Measurements from ENCODE around the gene SBK1. TPM values are rescaled to one million over a fixed set of nuclear protein-coding genes. Genes with fewer than 3 reads are reported as not detected.

The SBK1 gene
- total RNA-seq, 2 donors from 2014 or later: 0.28 to 0.58 TPM

DNA sequence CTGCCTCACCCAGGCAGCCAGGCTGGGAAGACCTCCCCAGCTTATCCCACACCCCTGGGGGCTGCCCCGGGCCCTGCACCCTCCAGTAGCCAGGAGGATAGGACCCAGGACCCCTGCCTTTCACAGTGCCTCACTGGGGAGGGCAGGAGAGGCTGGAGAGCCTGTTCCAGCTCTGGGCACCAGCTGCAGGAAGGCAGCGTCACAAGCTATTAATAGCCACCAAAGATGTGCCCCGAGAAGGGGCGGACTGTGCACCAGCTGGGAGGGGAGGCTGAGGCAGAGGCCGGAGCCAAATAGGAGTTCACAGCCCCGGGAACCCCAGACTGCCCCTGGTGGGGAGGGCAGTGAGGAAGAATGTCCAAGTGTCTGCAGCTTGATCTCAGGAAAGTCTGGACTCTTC, 8.8 kb downstream of the SBK1 start:
- no peak for DNase-seq
- intact Hi-C loops (cut with DNase I, micrococcal nuclease): no loop called here
- ATAC-seq: no peak

DNA sequence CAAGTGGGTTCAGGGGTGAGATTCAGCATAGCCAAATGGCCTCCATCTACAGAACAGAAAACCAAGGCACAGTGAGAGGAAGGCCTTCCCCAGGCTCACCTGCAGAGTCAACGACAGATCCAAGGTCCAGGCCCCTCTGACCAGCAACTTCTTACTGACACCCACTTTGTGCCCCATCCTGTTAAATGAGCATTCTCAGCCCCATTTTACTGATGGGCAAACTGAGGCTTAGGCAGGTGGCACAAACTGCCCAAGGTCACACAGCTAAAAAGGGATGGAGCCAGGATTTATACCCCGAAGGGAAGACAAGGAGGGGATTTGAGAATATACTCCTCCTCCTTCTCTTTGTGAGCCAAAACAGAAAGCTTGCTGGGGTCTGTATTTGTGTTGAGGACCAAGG, 9.3 kb downstream of the SBK1 start:
- DNase-seq (no peak), ATAC-seq (no peak)
- intact Hi-C loops (cut with DNase I, micrococcal nuclease): no loop called here

DNA sequence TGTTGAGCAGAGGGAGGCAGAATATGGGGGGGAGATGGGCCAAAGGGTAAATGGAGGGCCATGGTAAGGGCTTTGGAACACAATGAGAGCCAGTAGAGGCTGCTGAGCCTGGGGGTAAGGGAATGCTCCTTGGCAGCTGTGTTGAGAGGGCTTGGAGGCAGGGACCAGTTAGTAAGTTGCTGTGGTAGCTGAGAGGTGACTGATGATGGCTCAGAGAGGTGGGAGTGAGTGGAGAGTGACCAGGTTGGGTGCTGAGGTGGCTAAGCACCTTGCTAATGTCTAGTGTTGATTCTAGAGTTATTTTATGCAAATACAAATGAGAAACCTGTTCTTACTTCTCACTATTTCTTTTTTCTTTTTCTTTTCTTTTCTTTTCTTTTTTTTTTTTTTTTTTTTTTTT, 10.8 kb downstream of the SBK1 start:
- DNase-seq: no peak
- intact Hi-C loops (cut with DNase I, micrococcal nuclease): no loop called here
- ATAC-seq: no peak

GRCh38 chr16:28304214-28304613, 11.9 kb downstream of the SBK1 start:
- intact Hi-C loops (cut with DNase I, micrococcal nuclease): no loop called here
- ATAC-seq (no peak), DNase-seq (peak in 1 of 2 donors; percentile 42)

DNA sequence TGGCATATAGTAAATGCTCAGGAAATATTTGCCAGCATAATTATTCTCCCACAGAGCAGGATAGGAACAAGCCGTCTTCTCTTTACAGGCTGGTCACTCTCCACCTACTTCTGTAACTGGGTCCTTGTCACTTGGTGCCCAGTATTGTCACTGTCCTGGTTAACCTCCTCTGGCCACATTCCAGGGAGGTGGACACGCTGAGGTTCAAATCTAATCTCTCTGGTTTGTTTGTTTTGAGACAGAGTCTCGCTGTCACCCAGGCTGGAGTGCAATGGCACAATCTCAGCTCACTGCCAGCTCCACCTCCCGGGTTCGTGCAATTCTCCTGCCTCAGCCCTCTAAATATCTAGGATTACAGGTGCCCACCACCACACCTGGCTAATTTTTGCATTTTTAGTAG, 15.6 kb downstream of the SBK1 start:
- intact Hi-C loops (cut with DNase I, micrococcal nuclease): no loop called here
- no peak for ATAC-seq
- no peak for DNase-seq

DNA sequence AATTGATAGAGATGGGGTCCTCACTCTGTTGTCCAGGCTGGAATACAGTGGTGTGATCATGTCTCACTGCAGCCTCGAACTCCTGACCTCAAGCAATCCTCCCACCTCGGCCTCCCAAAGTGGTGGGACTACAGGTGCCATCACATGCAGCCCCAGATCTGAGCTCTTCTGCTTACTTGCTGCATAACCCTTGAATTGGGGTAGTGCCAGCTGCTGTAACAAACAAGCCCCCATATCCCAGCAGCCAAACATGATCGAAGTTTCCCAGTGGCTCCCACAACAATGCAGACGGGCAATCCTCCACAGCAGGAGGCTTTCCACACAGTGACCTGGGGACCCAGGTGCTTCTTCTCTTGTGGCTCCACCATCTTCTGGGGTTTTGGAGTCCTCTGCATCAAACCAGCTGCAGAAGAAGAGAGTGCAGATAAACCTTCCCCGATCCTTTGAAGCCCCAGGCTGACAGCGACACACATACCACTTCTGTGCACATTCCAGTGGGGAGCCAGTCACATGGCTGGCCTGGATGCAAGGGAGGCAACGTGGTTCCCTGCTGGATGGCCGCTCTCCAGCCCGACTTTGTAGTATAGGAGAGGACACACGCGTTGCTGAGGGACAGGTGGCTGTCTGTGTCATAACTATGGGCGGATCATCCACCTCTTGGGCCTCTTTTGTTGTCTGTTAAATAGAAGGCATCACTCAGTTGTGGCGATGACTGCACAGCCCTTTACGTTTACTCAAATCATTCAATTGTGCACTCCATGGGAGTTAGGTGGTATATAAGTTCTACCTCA, 16.7 kb downstream of the SBK1 start:
- ATAC-seq (no peak), DNase-seq (no peak)
- intact Hi-C loops (cut with DNase I, micrococcal nuclease): no loop called here

DNA sequence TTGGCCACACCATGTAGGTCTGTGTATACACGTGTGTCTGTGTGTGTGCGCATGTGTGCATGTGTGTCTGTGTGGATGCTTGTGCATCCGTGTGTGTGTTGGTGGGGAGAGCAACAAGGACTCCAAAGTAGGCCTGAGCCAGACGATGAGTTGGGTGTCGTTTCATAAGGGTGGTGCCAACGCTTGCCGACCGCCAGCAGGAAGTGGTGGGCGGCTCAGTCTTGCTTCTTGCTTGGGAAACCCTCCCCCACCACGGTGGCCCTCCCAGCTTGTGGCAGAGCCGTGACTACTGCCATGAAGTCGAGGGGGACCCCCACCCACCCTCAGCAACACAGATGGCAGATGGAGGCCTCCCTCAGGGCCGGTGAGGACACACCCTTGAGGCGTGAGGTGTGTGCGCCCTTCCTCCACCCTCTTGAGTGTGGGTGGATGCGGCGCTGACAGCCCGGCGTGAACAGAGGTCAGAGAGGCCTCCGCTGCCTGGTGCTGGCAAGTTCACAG, 17.5 kb downstream of the SBK1 start:
- peak in 1 of 2 donors; percentile 37 for DNase-seq

DNA sequence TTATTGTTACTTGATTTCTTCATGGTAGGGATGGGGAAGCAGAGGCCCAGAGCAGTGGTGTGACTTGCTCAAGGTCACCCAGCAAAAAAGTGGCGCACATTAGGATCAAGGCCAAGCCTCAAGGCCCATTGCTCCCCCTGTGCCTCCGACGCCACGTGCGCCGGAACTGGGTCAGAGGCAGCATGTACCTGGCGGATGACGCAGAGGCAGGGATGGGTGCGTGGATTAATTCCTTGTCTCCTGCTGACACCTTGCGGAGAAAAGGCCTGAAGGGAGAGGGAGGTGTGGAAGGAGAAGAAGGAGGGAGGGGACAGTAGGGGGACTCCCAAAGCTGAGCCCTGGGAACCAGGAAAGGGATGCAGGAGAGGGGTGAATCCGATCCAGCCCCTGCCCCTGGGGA, 18.5 kb downstream of the SBK1 start:
- intact Hi-C loops (cut with DNase I, micrococcal nuclease): no loop called here
- no peak for ATAC-seq
- no peak for DNase-seq

More for the DNA sequence above, 17.5 kb downstream of the SBK1 start:
- ATAC-seq: no peak
- intact Hi-C loops (cut with DNase I, micrococcal nuclease): no loop called here

- DNase-seq (no peak), ATAC-seq (no peak)
- intact Hi-C loops (cut with DNase I, micrococcal nuclease): no loop called here
Observed at GRCh38 chr16:28311413-28311812, 19.1 kb downstream of the SBK1 start.

DNA sequence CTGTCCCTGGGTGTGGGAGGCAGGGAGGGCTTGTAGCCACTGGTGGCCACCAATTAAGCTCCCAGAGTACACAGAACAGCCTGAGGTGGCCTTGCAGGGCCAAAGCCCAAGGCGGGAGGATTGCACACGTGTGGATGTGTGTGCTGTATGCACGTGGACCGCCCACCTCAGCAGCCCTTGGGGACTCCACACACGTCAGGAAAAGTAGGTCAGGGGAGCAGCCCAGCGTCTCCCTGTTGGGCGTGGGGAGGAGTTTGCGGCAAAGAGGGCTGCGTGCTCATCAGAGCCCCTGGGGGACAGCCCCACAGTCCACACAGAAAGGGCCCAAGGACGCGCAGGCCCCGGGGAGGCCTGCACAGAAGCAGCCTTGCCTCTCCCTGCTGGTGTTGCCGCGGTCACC, 19.6 kb downstream of the SBK1 start:
- intact Hi-C loops (cut with DNase I, micrococcal nuclease): no loop called here
- no peak for DNase-seq

DNA sequence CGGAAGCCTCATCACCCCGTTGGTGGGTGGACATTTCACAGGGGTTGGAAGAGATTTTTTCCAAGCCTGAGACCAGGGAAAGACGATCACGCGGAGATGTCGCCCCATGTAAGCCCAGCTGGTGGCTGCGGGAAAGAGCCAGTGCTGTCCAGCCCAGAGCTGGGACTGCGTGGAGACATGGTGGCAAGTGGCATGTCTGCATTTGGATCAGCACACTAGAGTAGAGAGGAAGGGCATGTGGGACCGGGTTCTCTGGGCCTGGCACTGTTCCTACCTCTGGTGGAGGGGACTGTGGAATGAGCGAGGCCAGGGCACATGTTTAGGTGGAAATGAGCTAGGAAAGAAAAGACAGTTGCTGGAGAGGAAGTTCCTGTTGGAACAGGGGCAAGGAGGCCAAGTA, 20.0 kb downstream of the SBK1 start:
- intact Hi-C loops (cut with DNase I, micrococcal nuclease): no loop called here
- DNase-seq (no peak), ATAC-seq (no peak)

More for the DNA sequence above, 19.6 kb downstream of the SBK1 start:
- no peak for ATAC-seq

DNA sequence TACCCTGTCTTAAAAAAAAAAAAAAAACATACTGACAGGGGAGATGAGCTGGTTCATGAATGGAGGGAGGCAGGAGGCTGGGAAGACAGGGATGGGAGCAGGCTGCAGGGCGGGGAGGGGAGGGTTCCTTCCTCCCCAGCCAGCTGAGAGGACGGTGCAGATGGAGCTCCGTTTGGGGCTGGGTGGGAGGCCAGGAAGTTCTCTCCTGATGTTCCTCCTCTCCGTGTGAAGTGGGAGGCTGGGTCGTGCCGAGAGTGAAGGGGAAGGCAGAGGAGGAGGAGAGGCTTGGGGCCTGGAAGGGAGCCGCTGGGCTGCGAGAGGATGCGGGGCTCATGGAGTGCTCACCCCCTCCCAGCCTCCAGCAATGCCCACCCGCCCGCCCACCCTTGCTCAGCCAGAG, 21.3 kb downstream of the SBK1 start:
- DNase-seq: no peak
- no peak for ATAC-seq
- intact Hi-C loops (cut with DNase I, micrococcal nuclease): no loop called here

- DNase-seq: no peak
- no peak for ATAC-seq
- intact Hi-C loops (cut with DNase I, micrococcal nuclease): no loop called here
Observed at GRCh38 chr16:28316054-28316453, 23.7 kb downstream of the SBK1 start.

GRCh38 chr16:28317040-28317880, 24.9 kb downstream of the SBK1 start:
- peak in 1 of 2 donors; percentile 64 for DNase-seq
- intact Hi-C loops (cut with DNase I, micrococcal nuclease): no loop called here
- peak; percentile 62 for ATAC-seq

DNA sequence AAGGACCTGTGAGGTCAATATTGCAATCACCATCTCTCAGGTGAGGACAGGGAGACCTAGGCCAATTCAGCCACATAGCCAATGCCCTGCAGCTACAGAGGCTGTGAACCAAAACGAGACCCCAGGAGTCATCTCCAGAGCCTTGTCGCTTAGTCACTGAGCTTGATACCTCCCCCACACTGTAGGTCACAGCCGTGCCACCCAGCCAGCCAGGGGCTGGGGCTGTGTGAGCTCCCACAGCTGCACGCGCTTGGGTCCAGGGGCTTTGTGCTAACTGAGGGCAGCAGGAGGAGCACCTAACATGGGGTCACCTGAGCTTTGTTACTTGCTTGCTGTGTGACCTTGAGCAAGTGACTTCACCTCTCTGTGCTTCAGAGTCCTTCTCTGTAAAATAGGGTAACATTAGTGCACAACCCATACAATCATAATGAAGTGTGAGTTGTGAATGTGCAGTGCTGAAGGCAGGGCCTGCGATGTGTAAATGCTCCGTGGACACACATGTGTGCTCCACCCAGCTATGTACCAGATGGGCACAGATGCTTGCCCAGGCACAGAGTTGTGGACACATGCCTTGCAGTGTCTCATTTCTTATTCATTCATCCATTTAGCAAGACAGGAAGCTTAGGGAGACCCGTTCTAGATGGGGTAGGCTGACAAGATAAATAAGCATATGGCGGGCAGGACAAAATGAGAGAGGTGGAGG, 25.9 kb downstream of the SBK1 start:
- ATAC-seq: no peak
- DNase-seq: no peak
- intact Hi-C loops (cut with DNase I, micrococcal nuclease): no loop called here

- DNase-seq (no peak), ATAC-seq (no peak)
- intact Hi-C loops (cut with DNase I, micrococcal nuclease): no loop called here
Observed at GRCh38 chr16:28319476-28320022, 27.2 kb downstream of the SBK1 start.

DNA sequence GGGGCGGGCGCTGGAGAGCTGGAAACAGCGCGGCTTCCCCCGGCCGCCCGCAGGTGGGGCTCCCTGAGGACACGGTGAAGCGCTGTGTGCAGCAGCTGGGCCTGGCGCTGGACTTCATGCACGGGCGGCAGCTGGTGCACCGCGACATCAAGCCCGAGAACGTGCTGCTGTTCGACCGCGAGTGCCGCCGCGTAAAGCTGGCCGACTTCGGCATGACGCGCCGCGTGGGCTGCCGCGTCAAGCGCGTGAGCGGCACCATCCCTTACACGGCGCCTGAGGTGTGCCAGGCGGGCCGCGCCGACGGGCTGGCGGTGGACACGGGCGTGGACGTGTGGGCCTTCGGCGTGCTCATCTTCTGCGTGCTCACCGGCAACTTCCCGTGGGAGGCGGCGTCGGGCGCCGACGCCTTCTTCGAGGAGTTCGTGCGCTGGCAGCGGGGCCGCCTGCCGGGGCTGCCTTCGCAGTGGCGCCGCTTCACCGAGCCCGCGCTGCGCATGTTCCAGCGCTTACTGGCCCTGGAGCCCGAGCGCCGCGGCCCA, 27.8 kb downstream of the SBK1 start:
- no peak for DNase-seq
- intact Hi-C loops (cut with DNase I, micrococcal nuclease): no loop called here
- no peak for ATAC-seq

DNA sequence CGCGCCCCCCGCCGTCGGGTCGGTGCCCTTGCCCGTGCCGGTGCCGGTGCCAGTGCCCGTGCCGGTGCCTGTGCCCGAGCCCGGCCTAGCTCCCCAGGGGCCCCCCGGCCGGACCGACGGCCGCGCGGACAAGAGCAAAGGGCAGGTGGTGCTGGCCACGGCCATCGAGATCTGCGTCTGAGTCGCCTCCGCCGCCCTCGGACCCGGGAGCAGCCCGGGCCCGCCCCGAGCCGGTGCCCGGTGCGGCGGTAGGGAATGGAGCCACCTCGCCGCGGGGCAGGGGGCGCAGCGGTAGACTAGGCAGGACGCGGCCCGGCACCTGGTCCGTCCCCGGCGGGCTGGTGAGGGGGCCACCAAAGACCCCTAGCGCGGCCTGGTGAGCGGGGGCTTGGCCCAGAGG, 28.4 kb downstream of the SBK1 start:
- ATAC-seq (no peak), DNase-seq (no peak)
- intact Hi-C loops (cut with DNase I, micrococcal nuclease): no loop called here
